Neural cell (in vitro differentiated cells): ENCODE measurements around the gene SPX. TPM values are rescaled to one million over a fixed set of nuclear protein-coding genes. Genes with fewer than 3 reads are reported as not detected.

Experiments
- H2AFZ ChIP-seq: fragments of 200-600, 300-800 bp; sonication (generic), shearing (Covaris generic); 2 replicates; pipeline ENCODE4 v1.6.0; 2014; ENCODE audit warnings: low read depth, mild to moderate bottlenecking, antibody characterized with exemption, low read length, moderate library complexity
- H3F3A ChIP-seq: fragments of 200-600 bp; shearing (Covaris generic); 2 replicates; pipeline ENCODE4 v1.6.1; 2016; ENCODE audit warnings: mild to moderate bottlenecking, moderate library complexity, mixed read lengths, antibody characterized with exemption, low read length; ENCODE audit not compliant: insufficient read depth, poor library complexity, severe bottlenecking
- H3K27ac ChIP-seq: fragments of 200-600, 300-800 bp; sonication (generic), shearing (Covaris generic); 2 replicates; pipeline ENCODE4 v1.5.1; 2014; ENCODE audit warnings: mild to moderate bottlenecking, low read length, moderate library complexity
- H3K27me3 ChIP-seq: fragments of 300-800, 200-600 bp; sonication (generic), shearing (Covaris generic); 2 replicates; pipeline ENCODE4 v1.6.0; 2014; ENCODE audit warnings: mild to moderate bottlenecking, low read depth, low read length, moderate library complexity; ENCODE audit not compliant: insufficient read depth
- H3K36me3 ChIP-seq: fragments of 300-800, 200-600 bp; sonication (generic), shearing (Covaris generic); 2 replicates; pipeline ENCODE4 v1.5.1; 2014; ENCODE audit warnings: mild to moderate bottlenecking, antibody characterized with exemption, low read length, moderate library complexity; ENCODE audit not compliant: insufficient read depth
- H3K4me2 ChIP-seq: fragments of 300-800, 200-600 bp; sonication (generic), shearing (Covaris generic); 2 replicates; pipeline ENCODE4 v1.6.0; 2014; ENCODE audit warnings: mild to moderate bottlenecking, low read length
- H3K4me3 ChIP-seq: fragments of 300-800, 200-600 bp; sonication (generic), shearing (Covaris generic); 2 replicates; pipeline ENCODE4 v1.5.1; 2014; ENCODE audit warnings: mild to moderate bottlenecking, low read length, moderate library complexity
- H3K79me2 ChIP-seq: fragments of 200-600 bp; shearing (Covaris generic); replicated peaks from 2 replicates; pipeline ENCODE4 v1.6.0; 2014; ENCODE audit warnings: mild to moderate bottlenecking, low read length, moderate library complexity; ENCODE audit not compliant: insufficient read depth
- H3K9ac ChIP-seq: fragments of 300-800, 200-600 bp; sonication (generic), shearing (Covaris generic); 2 replicates; pipeline ENCODE4 v1.6.1; 2016; ENCODE audit warnings: mild to moderate bottlenecking, low read length, mixed read lengths
- H3K9me2 ChIP-seq: fragments of 200-600 bp; shearing (Covaris generic); 2 replicates; pipeline ENCODE4 v1.6.1; 2016; ENCODE audit warnings: mild to moderate bottlenecking, low read length, mixed read lengths; ENCODE audit not compliant: insufficient read depth
- H3K9me3 ChIP-seq: fragments of 200-600, 300-800 bp; sonication (generic), shearing (Covaris generic); 2 replicates; pipeline ENCODE4 v1.6.1; 2016; ENCODE audit warnings: mild to moderate bottlenecking, mixed run types, low read length, moderate library complexity, mixed read lengths
- H4K20me1 ChIP-seq: fragments of 200-600 bp; shearing (Covaris generic); 2 replicates; pipeline ENCODE4 v1.6.1; 2016; ENCODE audit warnings: mild to moderate bottlenecking, mixed run types; ENCODE audit not compliant: insufficient read depth
- CTCF ChIP-seq: fragments of 450-650 bp; IDR thresholded peaks from 2 replicates; pipeline ENCODE4 v1.5.1; 2014; ENCODE audit warnings: antibody characterized with exemption, mild to moderate bottlenecking, moderate library complexity; ENCODE audit not compliant: poor library complexity, severe bottlenecking
- EP300 ChIP-seq: fragments of 450-650 bp; conservative IDR thresholded peaks from 2 replicates; pipeline ENCODE4 v1.6.1; 2014; ENCODE audit warnings: antibody characterized with exemption, mild to moderate bottlenecking, moderate library complexity; ENCODE audit not compliant: poor library complexity, severe bottlenecking
- EZH2 ChIP-seq: fragments of 200-600, 300-800 bp; shearing (Covaris generic), sonication (generic); IDR thresholded peaks from 2 replicates; pipeline ENCODE4 v1.6.1; 2014; ENCODE audit warnings: antibody characterized with exemption, low read length, borderline replicate concordance, mild to moderate bottlenecking; ENCODE audit not compliant: insufficient read depth, poor library complexity, severe bottlenecking
- MXI1 ChIP-seq: fragments of 450-650 bp; conservative IDR thresholded peaks from 2 replicates; pipeline ENCODE4 v1.6.1; 2014; ENCODE audit warnings: antibody characterized with exemption, mild to moderate bottlenecking; ENCODE audit not compliant: poor library complexity, severe bottlenecking
- POLR2AphosphoS5 ChIP-seq: IDR thresholded peaks from 2 replicates; pipeline ENCODE4 v1.6.1; 2012
- RAD21 ChIP-seq: fragments of 450-650 bp; conservative IDR thresholded peaks from 2 replicates; pipeline ENCODE4 v1.6.1; 2014; ENCODE audit warnings: antibody characterized with exemption, mild to moderate bottlenecking, moderate library complexity
- REST ChIP-seq: IDR thresholded peaks from 2 replicates; pipeline ENCODE4 v1.6.1; 2012; ENCODE audit warnings: borderline replicate concordance
- SMC3 ChIP-seq: fragments of 450-650 bp; conservative IDR thresholded peaks from 2 replicates; pipeline ENCODE4 v1.6.1; 2014; ENCODE audit warnings: antibody characterized with exemption, mild to moderate bottlenecking, moderate library complexity; ENCODE audit not compliant: poor library complexity
- TAF1 ChIP-seq: IDR thresholded peaks from 2 replicates; pipeline ENCODE4 v1.6.1; 2012; ENCODE audit warnings: low read depth
- polyA plus RNA-seq: library from polyadenylated mRNA; depleted of rRNA; stranded (reverse); fragments of >200 nt; gene quantifications from 2 replicates; pipeline ENCODE4 v1.2.3, GENCODE V29; 2014

The SPX gene
- polyA plus RNA-seq, 1 donor from 2014 or later, result not detected

DNA sequence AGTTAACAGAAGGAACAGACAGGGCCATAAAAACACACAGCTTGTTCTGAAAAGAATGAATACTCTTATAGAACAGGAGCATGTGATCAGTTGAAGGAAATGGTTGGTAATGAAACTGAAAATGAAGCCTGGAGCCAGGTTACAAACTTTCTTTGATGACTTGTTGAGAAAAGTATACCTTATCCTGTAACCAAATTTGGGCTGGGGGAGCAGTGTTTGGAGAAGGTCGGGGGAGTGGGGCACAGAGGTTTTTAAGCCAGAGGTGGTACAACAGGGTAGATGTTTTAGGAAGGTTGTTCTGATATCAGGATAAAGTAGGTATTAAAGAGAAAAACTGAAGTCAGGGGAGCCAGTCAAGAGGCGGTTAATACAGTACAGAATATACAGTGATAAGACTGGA is 16.3 kb upstream of the SPX start:
- Histone ChIP-seq H3K9me2 (no peaks in the 10 kb centered on the region), H2AFZ (no peak overlapping the region), H3K4me2 (no peak overlapping the region), H3F3A (no peaks in the 10 kb centered on the region), H3K36me3 (no peaks in the 10 kb centered on the region), H4K20me1 (no peaks in the 10 kb centered on the region), H3K9me3 (no peaks in the 10 kb centered on the region), H3K4me3 (no peak overlapping the region), H3K27ac (no peak overlapping the region), H3K79me2 (peaks cover 25% of the 10 kb centered on the region), H3K27me3 (no peaks in the 10 kb centered on the region), H3K9ac (no peak overlapping the region)
- TF ChIP-seq TAF1 (no peak), EP300 (no peak), CTCF (no peak), MXI1 (no peak), SMC3 (no peak), POLR2AphosphoS5 (no peak), RAD21 (no peak), EZH2 (no peak), REST (no peak)

DNA sequence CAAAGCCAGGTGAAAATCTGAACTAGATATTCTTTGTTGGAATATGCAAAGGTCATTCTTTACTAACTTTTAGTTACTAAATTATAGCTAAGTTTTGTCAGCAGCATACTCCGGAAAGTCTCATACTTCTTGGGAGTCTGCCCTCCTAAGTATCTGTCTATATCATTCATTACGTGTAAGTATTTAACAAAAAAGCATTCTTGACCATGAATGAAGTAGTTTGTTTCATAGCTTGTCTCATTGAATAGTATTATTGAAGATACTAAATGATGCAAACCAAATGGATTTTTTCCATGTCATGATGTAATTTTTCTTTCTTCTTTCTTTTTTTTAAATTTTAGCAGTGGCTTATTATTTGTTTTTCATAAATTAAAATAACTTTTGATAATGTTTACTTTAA is 9.8 kb upstream of the SPX start:
- no peaks in the 10 kb centered on the region for H4K20me1 ChIP-seq
- TF ChIP-seq CTCF (no peak), RAD21 (no peak), REST (no peak), POLR2AphosphoS5 (no peak), EP300 (no peak), SMC3 (no peak), TAF1 (no peak), MXI1 (no peak), EZH2 (no peak)
- no peaks in the 10 kb centered on the region for H3K36me3 ChIP-seq
- no peak overlapping the region for H3K9ac ChIP-seq
- no peak overlapping the region for H2AFZ ChIP-seq
- H3K79me2 ChIP-seq, result no peaks in the 10 kb centered on the region
- no peaks in the 10 kb centered on the region for H3K27me3 ChIP-seq
- no peaks in the 10 kb centered on the region for H3K9me3 ChIP-seq
- no peak overlapping the region for H3K27ac ChIP-seq
- H3K4me2 ChIP-seq, result no peak overlapping the region
- H3F3A ChIP-seq, result no peaks in the 10 kb centered on the region
- H3K9me2 ChIP-seq, result no peaks in the 10 kb centered on the region
- H3K4me3 ChIP-seq, result no peak overlapping the region
